Measurements from ENCODE around the gene ZNF80.

DNA sequence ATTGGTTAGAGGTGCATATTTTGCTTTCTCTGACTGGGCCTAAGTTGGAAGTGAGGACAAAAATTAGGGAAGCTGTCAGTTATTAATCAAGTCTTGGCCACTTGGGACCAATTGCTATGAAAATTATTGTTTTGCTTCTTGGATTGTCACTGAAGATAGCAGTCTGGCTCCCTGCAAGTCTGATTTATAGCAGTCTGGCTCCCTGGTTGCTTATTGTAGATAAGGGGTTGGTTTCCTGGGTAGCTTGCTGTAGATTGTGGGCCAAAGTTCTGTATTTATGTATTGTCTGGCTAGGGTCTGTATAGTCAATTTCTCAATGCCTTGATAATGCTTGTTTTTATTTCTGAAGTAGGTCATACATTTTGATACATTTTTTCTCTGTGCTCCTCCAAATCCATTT lies 45.2 kb downstream of the ZNF80 start:
- no peak for TF ChIP-seq ZNF614 (CRISPR knock-in tag; IDR thresholded peaks at IDR 0.05; ENCODE audit: borderline replicate concordance)
- TF ChIP-seq, protein P1, sequence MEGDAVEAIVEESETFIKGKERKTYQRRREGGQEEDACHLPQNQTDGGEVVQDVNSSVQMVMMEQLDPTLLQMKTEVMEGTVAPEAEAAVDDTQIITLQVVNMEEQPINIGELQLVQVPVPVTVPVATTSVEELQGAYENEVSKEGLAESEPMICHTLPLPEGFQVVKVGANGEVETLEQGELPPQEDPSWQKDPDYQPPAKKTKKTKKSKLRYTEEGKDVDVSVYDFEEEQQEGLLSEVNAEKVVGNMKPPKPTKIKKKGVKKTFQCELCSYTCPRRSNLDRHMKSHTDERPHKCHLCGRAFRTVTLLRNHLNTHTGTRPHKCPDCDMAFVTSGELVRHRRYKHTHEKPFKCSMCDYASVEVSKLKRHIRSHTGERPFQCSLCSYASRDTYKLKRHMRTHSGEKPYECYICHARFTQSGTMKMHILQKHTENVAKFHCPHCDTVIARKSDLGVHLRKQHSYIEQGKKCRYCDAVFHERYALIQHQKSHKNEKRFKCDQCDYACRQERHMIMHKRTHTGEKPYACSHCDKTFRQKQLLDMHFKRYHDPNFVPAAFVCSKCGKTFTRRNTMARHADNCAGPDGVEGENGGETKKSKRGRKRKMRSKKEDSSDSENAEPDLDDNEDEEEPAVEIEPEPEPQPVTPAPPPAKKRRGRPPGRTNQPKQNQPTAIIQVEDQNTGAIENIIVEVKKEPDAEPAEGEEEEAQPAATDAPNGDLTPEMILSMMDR (CRISPR knock-in tag; IDR thresholded peaks at IDR 0.05) = no peak

Measured in HepG2 (cell line).